Measurements from ENCODE around the gene NPY5R.

Gene NPY5R

GRCh38 chr4:163356104-163356503 is 12.4 kb downstream of the NPY5R start:
- Histone ChIP-seq H3K36me3 (ENCODE audit: control insufficient read depth in 2 of 2, insufficient read depth in 1 of 2, low read length in 2 of 2) (no peaks in the 10 kb centered on the region), H3K9me3 (ENCODE audit: control insufficient read depth, insufficient read depth, low read depth, low read length) (no peaks in the 10 kb centered on the region), H3K4me1 (ENCODE audit: control insufficient read depth, insufficient read depth, low read length) (no peaks in the 10 kb centered on the region), H3K27ac (ENCODE audit: extremely low read depth, low read depth, low read length) (no peak overlapping the region), H3K4me3 (ENCODE audit: low read depth, low read length) (no peak overlapping the region)
- no peak for TF ChIP-seq ZNF677 (tag by site-specific recombination; IDR thresholded peaks at IDR 0.05)
- no peak for TF ChIP-seq GLI2 (tag by site-specific recombination; IDR thresholded peaks at IDR 0.05; ENCODE audit: borderline replicate concordance, low read depth)
- no peak for TF ChIP-seq ZNF391 (tag by site-specific recombination; IDR thresholded peaks at IDR 0.05; ENCODE audit: borderline replicate concordance, low read depth)
- no peak for TF ChIP-seq ZNF549 (tag by site-specific recombination; IDR thresholded peaks at IDR 0.05)
- TF ChIP-seq ZNF560 (tag by site-specific recombination; IDR thresholded peaks at IDR 0.05; ENCODE audit: borderline replicate concordance), result no peak
- no peak for TF ChIP-seq ZNF362 (tag by site-specific recombination; IDR thresholded peaks at IDR 0.05)
- no peak for TF ChIP-seq ZNF621 (tag by site-specific recombination; IDR thresholded peaks at IDR 0.05)
- TF ChIP-seq ZNF501 (tag by site-specific recombination; IDR thresholded peaks at IDR 0.05), result no peak
- TF ChIP-seq ZNF155 (tag by site-specific recombination; IDR thresholded peaks at IDR 0.05), result no peak
- TF ChIP-seq ZNF214 (tag by site-specific recombination; IDR thresholded peaks at IDR 0.05; ENCODE audit: borderline replicate concordance), result no peak
- TF ChIP-seq ZNF37A (tag by site-specific recombination; IDR thresholded peaks at IDR 0.05), result no peak
- TF ChIP-seq MYNN (tag by site-specific recombination; IDR thresholded peaks at IDR 0.05; ENCODE audit: borderline replicate concordance), result no peak
- TF ChIP-seq ZNF610 (tag by site-specific recombination; IDR thresholded peaks at IDR 0.05; ENCODE audit: borderline replicate concordance), result no peak
- ChIA-PET CTCF (no interaction called here), POLR2A (no interaction called here)

- Histone ChIP-seq H3K4me1 (ENCODE audit: control insufficient read depth, insufficient read depth, low read length) (no peaks in the 10 kb centered on the region), H3K36me3 (ENCODE audit: control insufficient read depth in 2 of 2, insufficient read depth in 1 of 2, low read length in 2 of 2) (no peaks in the 10 kb centered on the region), H3K9me3 (ENCODE audit: control insufficient read depth, insufficient read depth, low read depth, low read length) (no peaks in the 10 kb centered on the region), H3K27ac (ENCODE audit: extremely low read depth, low read depth, low read length) (no peak overlapping the region), H3K4me3 (ENCODE audit: low read depth, low read length) (no peak overlapping the region)
- ChIA-PET CTCF (no interaction called here), POLR2A (no interaction called here)
- no peak for TF ChIP-seq ZNF791 (tag by site-specific recombination; IDR thresholded peaks at IDR 0.05)
- no peak for TF ChIP-seq ZFP41 (tag by site-specific recombination; IDR thresholded peaks at IDR 0.05; ENCODE audit: borderline replicate concordance)
- no peak for TF ChIP-seq ZNF585B (tag by site-specific recombination; IDR thresholded peaks at IDR 0.05)
- TF ChIP-seq ZNF449 (tag by site-specific recombination; IDR thresholded peaks at IDR 0.05), result no peak
- TF ChIP-seq ZBTB20 (tag by site-specific recombination; IDR thresholded peaks at IDR 0.05), result no peak
- no peak for TF ChIP-seq ZNF513 (tag by site-specific recombination; IDR thresholded peaks at IDR 0.05)
- TF ChIP-seq PRDM4 (tag by site-specific recombination; IDR thresholded peaks at IDR 0.05), result no peak
- TF ChIP-seq ZNF580 (tag by site-specific recombination; IDR thresholded peaks at IDR 0.05), result no peak
- no peak for TF ChIP-seq REST (tag by site-specific recombination; IDR thresholded peaks at IDR 0.05)
- no peak for TF ChIP-seq INSM2 (tag by site-specific recombination; IDR thresholded peaks at IDR 0.05)
Observed at GRCh38 chr4:163367651-163368050, 24.0 kb downstream of the NPY5R start.

Measured in HEK293 (cell line).